Endothelial cell of umbilical vein (primary cell): ENCODE results near the gene TBC1D10B. TPM values are rescaled to one million over a fixed set of nuclear protein-coding genes. Genes with fewer than 3 reads are reported as not detected.
A peak's percentile ranks its signal among the peaks of the same experiment; 100 is the strongest.

Experiments used
- BruUV-seq: library from RNA; stranded (reverse); fragments of 400-500 nt; replicated peaks from 2 replicates; lab custom pipeline; 2021; lab: Mats Ljungman, UMichigan
- CTCF ChIA-PET: fragments of 300-600, 350-600 bp; sonication (Branson Sonifier 250); formaldehyde crosslinking; loops from one replicate; lab custom pipeline; 2021; ENCODE audit warnings: antibody characterized with exemption, inconsistent platforms; lab: Charles Lee
- POLR2A ChIA-PET: fragments of 300-600, 350-600 bp; sonication (Branson Sonifier 250); formaldehyde crosslinking; loops from one replicate; lab custom pipeline; 2021; ENCODE audit warnings: antibody characterized with exemption, inconsistent platforms; lab: Charles Lee
- DNase-seq: peaks from one replicate; pipeline ENCODE4 v3.0.0-alpha.2; 2011; ENCODE audit warnings: low read depth, low spot score
- FAIRE-seq: peaks from 2 replicates; lab custom pipeline; 2011; peaks lifted over from hg19 to GRCh38; lab: Jason Lieb, UNC
- H2AFZ ChIP-seq: 2 replicates; pipeline ENCODE4 v1.6.0; 2012; ENCODE audit warnings: low read depth, low read length, control low read depth, inconsistent platforms
- H3K27ac ChIP-seq: 2 replicates; pipeline ENCODE4 v1.5.1; 2011; ENCODE audit warnings: low read depth, mild to moderate bottlenecking, control low read depth, low read length, moderate library complexity; ENCODE audit not compliant: insufficient read depth
- H3K27me3 ChIP-seq, 2 experiments: 2 replicates each; pipeline versions ENCODE4 v1.6.0 to v1.6.1; 2011; ENCODE audit warnings: low read length in 2 of 2, mixed read lengths in 1 of 2; ENCODE audit not compliant: control insufficient read depth in 2 of 2, insufficient read depth in 2 of 2
- H3K36me3 ChIP-seq, 2 experiments: 2 replicates in 1 of 2; 3 replicates in 1 of 2; pipeline ENCODE4 v1.5.1; 2011; ENCODE audit warnings: low read length in 2 of 2, mild to moderate bottlenecking in 1 of 2, moderate library complexity in 1 of 2; ENCODE audit not compliant: control insufficient read depth in 2 of 2, insufficient read depth in 2 of 2; ENCODE audit errors: extremely low read depth in 1 of 2
- H3K4me1 ChIP-seq: 3 replicates; pipeline ENCODE4 v1.5.1; 2011; ENCODE audit warnings: mild to moderate bottlenecking, low read length; ENCODE audit not compliant: control insufficient read depth, insufficient read depth; ENCODE audit errors: extremely low read depth
- H3K4me2 ChIP-seq: 2 replicates; pipeline ENCODE4 v1.6.1; 2011; ENCODE audit warnings: low read length, control low read depth, mixed read lengths; ENCODE audit not compliant: insufficient read depth
- H3K4me3 ChIP-seq, 3 experiments: fragments of 200-600 bp in 1 of 3; sonication (generic), shearing (Covaris generic) in 1 of 3; replicated peaks in 1 of 3; 2 replicates each; pipeline ENCODE4 v1.5.1; 2011 to 2016; ENCODE audit warnings: control low read depth in 3 of 3, low read length in 3 of 3, mild to moderate bottlenecking in 2 of 3, inconsistent platforms in 1 of 3, low read depth in 1 of 3, moderate library complexity in 1 of 3; ENCODE audit not compliant: insufficient read depth in 1 of 3
- H3K79me2 ChIP-seq: 2 replicates; pipeline ENCODE4 v1.6.0; 2012; ENCODE audit warnings: low read length, inconsistent platforms; ENCODE audit not compliant: control insufficient read depth, insufficient read depth
- H3K9ac ChIP-seq: replicated peaks from 2 replicates; pipeline ENCODE3; 2011; ENCODE audit warnings: low read length, control low read depth; ENCODE audit not compliant: insufficient read depth; ENCODE audit errors: extremely low read depth
- H3K9me1 ChIP-seq: replicated peaks from 3 replicates; pipeline ENCODE4 v1.6.0; 2011; ENCODE audit warnings: mild to moderate bottlenecking, low read length; ENCODE audit not compliant: control insufficient read depth, insufficient read depth; ENCODE audit errors: extremely low read depth
- H3K9me3 ChIP-seq: replicated peaks from 2 replicates; pipeline ENCODE4 v1.5.1; 2012; ENCODE audit warnings: low read length, inconsistent platforms; ENCODE audit not compliant: control insufficient read depth, insufficient read depth
- H4K20me1 ChIP-seq: replicated peaks from 2 replicates; pipeline ENCODE3; 2011; ENCODE audit warnings: mild to moderate bottlenecking, low read length; ENCODE audit not compliant: control insufficient read depth, insufficient read depth; ENCODE audit errors: extremely low read depth
- CTCF ChIP-seq, 2 donors: IDR thresholded peaks; 1 replicate in 1 of 2; 2 replicates in 1 of 2; pipeline ENCODE4 v1.5.1; 2011; ENCODE audit warnings: low read length in 2 of 2, mild to moderate bottlenecking in 2 of 2, moderate library complexity in 2 of 2, control low read depth in 1 of 2, inconsistent platforms in 1 of 2, low read depth in 1 of 2; ENCODE audit not compliant: insufficient read depth in 1 of 2; ENCODE audit errors: extremely low read depth in 1 of 2
- EZH2 ChIP-seq: IDR thresholded peaks from 2 replicates; pipeline ENCODE4 v1.6.1; 2012; ENCODE audit warnings: borderline replicate concordance, low read depth, mild to moderate bottlenecking, moderate library complexity, low read length, inconsistent platforms; ENCODE audit not compliant: severe bottlenecking
- FOS ChIP-seq: IDR thresholded peaks from 2 replicates; pipeline ENCODE4 v1.6.1; 2011; ENCODE audit warnings: mild to moderate bottlenecking, low read length, moderate library complexity, borderline replicate concordance; ENCODE audit not compliant: insufficient read depth
- GATA2 ChIP-seq: IDR thresholded peaks from 2 replicates; pipeline ENCODE4 v1.7.0; 2011; ENCODE audit warnings: low read depth, mild to moderate bottlenecking, moderate library complexity, mixed read lengths, low read length; ENCODE audit not compliant: insufficient read length, insufficient read depth
- JUN ChIP-seq: IDR thresholded peaks from 2 replicates; pipeline ENCODE4 v1.6.1; 2011; ENCODE audit warnings: borderline replicate concordance, low read depth; ENCODE audit not compliant: insufficient read length, insufficient read depth
- MAX ChIP-seq: IDR thresholded peaks from 2 replicates; pipeline ENCODE4 v1.6.1; 2011; ENCODE audit not compliant: insufficient read depth, insufficient read length
- MYC ChIP-seq: IDR thresholded peaks from one replicate; pipeline ENCODE4 v1.6.1; 2011; ENCODE audit warnings: mild to moderate bottlenecking, low read depth, low read length
- POLR2A ChIP-seq: IDR thresholded peaks from 2 replicates; pipeline ENCODE4 v1.6.1; 2012; ENCODE audit warnings: low read depth, mild to moderate bottlenecking, control low read depth, low read length
- POLR2AphosphoS5 ChIP-seq: IDR thresholded peaks from 2 replicates; pipeline ENCODE4 v1.6.1; 2012; ENCODE audit warnings: low read depth, mild to moderate bottlenecking, control low read depth, low read length, moderate library complexity; ENCODE audit not compliant: insufficient read depth
- dilution Hi-C: fragments of 300-500 bp; cut with MboI; formaldehyde crosslinking; loops from one replicate; pipeline ENCODE4 v1.15.0; 2019; ENCODE audit warnings: low sequenced_read_pairs; ENCODE audit not compliant: extremely low pct_ligation_motif_present
- intact Hi-C: fragments of 100-400 bp; cut with micrococcal nuclease; formaldehyde crosslinking; loops from one replicate; pipeline ENCODE4 v1.10.0; 2022
- polyA plus RNA-seq, 4 experiments: library from polyadenylated mRNA; depleted of rRNA in 3 of 4; stranded (reverse) in 3 of 4; unstranded in 1 of 4; fragments of >200 nt; gene quantifications; 2 replicates each; pipeline versions ENCODE4 v1.2.1 to v1.2.3, GENCODE V29; 2011 to 2012; ENCODE audit warnings: missing spikeins in 1 of 4
- total RNA-seq: library from RNA; stranded (reverse); gene quantifications from 2 replicates; pipeline ENCODE4 v1.2.3, GENCODE V29; 2021

TBC1D10B gene
- total and polyA plus RNA-seq, 2 donors (not counting 3 experiments of a cell fraction or from before 2014, with no cell fraction given): 37.0 to 63.0 TPM

- H3K27me3 ChIP-seq: no peaks in the 10 kb centered on the region
- no peaks in the 10 kb centered on the region for H4K20me1 ChIP-seq
- peaks cover 0 to 30% of the 10 kb centered on the region in 2 experiments for H3K36me3 ChIP-seq
- TF ChIP-seq JUN (no peak), GATA2 (no peak), MAX (no peak), EZH2 (no peak), POLR2AphosphoS5 (no peak), MYC (no peak), CTCF (IDR thresholded peaks at IDR 0.05; ENCODE audit: extremely low read depth in 1 of 2, insufficient read depth in 1 of 2, low read depth in 1 of 2, low read length in 2 of 2) (no peak), POLR2A (no peak), FOS (no peak)
- peaks cover 28% of the 10 kb centered on the region for H3K79me2 ChIP-seq
- H2AFZ ChIP-seq: no peak overlapping the region
- H3K27ac ChIP-seq: peak overlapping the region; percentile 95
- H3K4me3 ChIP-seq: no peak overlapping the region
- peaks cover 30% of the 10 kb centered on the region for H3K4me1 ChIP-seq
- no peaks in the 10 kb centered on the region for H3K9me1 ChIP-seq
- H3K9me3 ChIP-seq: no peaks in the 10 kb centered on the region
- dilution Hi-C loops: no loop called here
- BruUV-seq: no TSS peak
- no peak for DNase-seq
- intact Hi-C loops: no loop called here
- ChIA-PET POLR2A (interaction anchor here (0.6 kb wide), 1 partner anchor 19 kb away, joined by 5 read pairs; no protein-coding TSS in a partner anchor), CTCF (interaction anchor here (0.6 to 1.5 kb wide), 2 partner anchors 14 to 38 kb away, joined by 3 read pairs; partner anchors contain the start of genes TBC1D10B and ZNF48)
- FAIRE-seq: no peak
- H3K9ac ChIP-seq: no peak overlapping the region
- no peak overlapping the region for H3K4me2 ChIP-seq
Measured at GRCh38 chr16:30356401-30357084, 13.8 kb downstream of the TBC1D10B start.
